GM18873 (cell line): ENCODE data around the gene GGT7.
"Not testable (repeated sequence)": the region's sequence is repeated elsewhere in the genome, so short reads cannot be mapped to it uniquely, and the experiment has no call there.

Experiments used
- ATAC-seq: cut with Tn5 transposase; IDR thresholded peaks from one replicate; pipeline ENCODE4 v1.9.1; 2021; ENCODE audit warnings: mild to moderate bottlenecking, moderate library complexity, moderate number of reproducible peaks; ENCODE audit not compliant: unreplicated experiment, low FRiP score

GGT7 gene, protein sequence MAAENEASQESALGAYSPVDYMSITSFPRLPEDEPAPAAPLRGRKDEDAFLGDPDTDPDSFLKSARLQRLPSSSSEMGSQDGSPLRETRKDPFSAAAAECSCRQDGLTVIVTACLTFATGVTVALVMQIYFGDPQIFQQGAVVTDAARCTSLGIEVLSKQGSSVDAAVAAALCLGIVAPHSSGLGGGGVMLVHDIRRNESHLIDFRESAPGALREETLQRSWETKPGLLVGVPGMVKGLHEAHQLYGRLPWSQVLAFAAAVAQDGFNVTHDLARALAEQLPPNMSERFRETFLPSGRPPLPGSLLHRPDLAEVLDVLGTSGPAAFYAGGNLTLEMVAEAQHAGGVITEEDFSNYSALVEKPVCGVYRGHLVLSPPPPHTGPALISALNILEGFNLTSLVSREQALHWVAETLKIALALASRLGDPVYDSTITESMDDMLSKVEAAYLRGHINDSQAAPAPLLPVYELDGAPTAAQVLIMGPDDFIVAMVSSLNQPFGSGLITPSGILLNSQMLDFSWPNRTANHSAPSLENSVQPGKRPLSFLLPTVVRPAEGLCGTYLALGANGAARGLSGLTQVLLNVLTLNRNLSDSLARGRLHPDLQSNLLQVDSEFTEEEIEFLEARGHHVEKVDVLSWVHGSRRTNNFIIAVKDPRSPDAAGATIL

DNA sequence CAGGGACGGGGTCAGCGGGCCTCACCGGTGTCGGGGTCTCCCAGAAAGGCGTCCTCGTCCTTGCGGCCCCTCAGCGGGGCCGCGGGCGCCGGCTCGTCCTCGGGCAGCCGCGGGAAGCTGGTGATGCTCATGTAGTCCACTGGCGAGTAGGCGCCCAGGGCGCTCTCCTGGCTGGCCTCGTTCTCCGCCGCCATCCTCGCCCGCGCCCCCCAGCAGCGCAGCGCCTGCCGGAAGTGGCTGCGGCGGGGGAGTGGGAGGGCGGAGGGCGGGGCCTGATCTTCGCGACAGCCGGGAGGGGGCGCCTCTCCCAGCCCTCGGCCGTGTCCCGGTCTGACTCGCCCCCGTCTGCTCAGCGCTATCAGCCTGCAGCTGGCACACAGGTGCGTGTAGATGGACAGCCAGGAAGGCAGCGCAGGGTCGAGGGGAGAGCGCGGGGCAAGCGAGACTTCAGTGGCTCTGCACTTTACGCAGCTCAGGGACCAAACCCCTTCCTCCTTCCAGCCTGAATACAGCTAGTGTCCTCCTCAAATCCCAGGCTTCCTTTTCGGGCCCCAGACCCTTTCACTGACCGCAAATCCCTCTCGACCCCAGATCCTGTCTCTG lies at the start of gene GGT7:
TSS of gene GGT7 (minus strand) at position 235 of the 603 bp plus-strand sequence. CDS start at position 194, 41 bp downstream.
- ATAC-seq, result no peak

DNA sequence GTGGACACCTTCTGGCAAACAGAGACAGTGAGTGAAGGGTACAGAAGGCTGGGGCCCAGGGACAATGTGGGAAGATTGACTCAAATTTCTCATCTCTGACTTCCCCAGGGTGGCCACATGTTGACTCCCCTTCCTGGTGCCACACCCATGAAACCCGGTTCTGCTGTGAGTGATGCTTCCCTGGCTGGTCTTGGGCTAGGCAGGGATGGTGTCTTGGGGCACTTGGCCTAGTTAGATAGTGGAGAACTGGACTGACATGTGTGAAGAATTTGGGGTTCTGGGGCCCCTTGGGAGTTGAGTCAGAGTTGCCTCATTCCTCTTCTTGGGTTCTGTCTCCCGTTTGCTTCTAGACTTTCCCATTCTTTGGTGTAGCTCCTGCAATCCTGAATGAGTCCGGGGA lies 48.8 kb upstream of the GGT7 start:
- no peak for ATAC-seq

DNA sequence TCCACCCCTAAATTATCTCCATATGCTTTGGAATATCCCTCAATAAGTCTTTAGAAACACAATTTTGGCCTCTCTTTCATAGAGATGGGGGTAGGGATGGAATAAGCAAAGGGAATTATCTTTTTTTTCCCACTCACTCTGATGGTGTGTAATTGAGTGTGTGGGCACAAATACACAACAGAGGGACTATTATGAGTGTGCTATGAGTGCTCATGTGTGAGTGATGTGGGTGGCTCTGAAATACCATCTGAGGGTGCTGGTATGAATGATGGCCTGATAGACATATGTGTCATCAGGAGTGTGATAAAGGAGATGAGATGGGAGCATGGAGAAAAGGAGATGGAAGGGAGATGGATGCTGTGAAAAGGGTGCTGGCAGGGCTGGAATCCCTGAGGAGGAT lies 47.4 kb upstream of the GGT7 start:
- ATAC-seq, result no peak

DNA sequence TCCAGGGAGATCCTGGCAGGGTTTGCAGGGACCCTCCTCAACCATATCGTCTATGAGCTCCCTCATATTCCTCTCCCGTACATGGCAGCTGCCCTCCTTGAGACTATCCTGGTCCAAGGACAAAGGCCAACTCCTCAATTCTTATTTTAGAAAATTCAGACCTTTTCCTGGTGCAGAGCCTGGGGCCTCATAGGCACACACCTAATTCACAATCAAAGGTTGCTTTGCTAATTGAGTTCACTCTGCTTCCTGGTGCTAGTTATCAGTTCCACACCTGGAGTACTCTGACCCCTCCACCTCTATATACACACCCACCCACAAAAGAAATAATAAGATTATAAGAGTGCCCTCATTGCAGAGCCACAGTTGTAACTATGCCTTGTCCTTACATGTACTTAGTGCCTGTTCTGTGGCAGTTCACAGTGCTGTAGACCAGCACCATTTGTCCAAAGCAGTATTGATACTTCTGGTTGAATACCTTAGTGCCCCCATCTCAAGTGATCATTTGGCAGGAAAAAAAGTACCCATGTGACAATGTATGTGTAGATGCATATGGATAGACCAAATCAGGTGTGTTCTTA lies 44.2 kb upstream of the GGT7 start:
- no peak for ATAC-seq

DNA sequence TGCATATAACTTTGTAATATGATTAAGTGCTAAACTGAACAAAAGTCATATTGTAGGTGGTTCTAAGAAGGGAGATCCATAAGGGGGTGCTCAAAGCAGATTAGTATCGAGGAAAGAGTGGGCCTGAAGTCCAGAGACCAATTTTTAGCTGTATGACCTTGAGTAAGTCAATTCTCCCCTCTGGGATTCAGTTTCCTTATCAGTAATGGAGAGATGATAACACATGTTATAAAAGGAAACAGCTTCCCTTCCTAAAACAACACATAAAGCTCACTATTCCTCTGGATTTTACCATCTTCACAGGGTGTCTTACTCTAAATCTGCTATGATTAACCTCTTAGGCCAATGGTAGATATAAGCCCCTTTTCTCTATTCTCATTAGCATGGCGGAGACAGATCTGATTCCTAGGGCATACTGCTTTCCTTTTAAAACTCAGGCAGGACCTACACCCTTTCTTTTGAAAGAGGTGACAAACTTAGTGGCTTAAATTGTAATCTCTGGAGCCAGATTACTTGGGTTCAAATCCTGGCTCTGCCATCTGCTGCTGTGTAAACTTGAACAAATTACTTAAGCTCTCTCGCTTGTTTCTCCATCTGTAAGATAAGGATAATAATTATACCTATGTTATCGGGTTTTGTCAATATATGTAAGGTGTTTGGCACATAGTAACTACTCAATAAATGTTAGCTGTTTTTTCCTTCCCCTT lies 43.2 kb upstream of the GGT7 start:
- no peak for ATAC-seq

DNA sequence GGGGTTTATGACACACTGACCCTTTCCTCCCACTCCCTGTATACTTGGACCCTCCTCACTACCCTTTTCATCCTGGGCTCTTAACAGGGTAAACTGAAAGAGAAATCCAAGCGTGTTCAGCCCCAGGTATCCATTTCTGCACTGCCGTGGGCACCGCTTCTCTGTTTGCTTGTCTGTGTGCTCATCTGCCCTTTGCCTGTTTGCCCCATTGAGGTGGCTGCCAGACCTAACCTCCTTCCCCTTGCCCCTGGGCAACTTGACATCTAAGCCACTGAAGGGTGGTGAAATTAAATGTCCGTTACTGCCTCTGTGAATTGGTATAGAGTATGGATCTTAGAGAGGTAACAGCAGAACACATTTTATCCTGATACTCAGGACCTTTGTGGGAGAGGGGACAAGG lies 42.5 kb upstream of the GGT7 start:
- no peak for ATAC-seq

DNA sequence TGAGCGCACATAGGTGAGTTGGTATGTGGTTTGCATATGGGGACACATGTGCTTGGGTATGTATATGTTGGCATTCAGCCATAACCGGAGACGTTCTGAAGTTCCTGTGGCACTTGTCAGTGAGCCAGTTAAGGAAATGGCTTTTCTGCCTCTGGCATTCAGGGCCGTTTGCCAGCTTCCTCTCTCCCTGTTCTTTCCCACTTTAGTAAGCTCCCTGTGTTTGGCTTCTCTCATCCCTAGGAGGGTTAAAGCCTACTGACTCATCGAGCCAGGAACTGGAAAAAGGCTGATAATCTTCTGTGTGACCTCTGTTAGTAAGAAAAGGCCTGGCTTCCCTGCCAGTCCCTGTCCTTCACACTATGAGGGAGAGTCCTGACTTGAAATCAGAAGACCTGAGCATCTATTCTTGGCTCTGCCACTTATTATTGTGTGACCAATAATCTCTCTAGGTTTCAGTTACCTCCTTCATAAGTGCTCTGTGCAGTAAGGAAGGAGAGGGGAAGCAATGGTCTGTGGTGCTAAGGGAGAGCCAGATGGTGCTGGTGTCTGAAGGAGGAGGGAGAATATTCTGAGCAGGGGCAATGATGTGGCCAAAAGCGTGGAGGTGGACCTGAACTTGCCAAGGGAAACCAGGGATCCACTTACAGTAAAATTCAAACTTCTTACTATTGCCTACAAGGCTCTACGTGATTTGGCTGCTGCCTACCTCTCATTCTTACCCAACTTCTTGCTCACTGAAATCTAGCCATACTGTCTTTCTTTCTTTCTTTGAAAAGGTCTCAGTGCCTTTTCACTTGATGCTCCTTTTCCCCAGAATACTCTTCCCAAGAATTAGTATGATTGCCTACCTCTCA lies 35.2 kb upstream of the GGT7 start:
- no peak for ATAC-seq

DNA sequence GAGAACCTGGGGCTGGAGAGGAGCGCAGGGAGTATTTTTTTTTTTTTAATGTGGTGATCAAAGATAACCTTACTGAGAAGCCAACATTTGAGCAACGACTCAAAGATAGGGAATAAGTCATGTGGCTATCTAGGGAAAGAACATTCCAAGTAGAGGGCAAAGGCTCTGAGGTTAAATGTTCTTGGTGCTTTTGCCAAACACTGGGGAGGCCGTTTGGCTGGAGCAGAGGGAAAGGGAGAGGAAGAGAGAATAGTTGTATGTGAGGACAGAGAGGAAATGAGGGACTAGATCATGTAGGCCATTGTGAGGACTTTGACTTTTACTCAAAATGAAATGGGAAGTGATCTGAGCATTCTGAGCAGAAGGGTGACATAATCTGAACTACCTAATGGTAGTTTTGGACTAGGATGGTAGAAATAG lies 31.6 kb upstream of the GGT7 start:
- no peak for ATAC-seq

DNA sequence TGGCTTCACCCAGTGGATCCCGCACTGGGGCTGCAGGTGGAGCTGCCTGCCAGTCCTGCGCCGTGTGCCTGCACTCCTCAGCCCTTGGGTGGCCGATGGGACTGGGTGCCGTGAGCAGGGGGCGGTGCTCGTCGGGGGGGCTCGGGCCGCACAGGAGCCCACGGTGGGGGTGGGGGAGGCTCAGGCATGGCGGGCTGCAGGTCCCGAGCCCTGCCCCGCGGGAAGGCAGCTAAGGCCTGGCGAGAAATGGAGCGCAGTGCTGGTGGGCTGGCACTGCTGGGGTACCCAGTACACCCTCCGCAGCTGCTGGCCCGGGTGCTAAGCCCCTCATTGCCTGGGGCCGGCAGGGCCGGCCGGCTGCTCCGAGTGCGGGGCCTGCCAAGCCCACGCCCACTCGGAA lies 26.1 kb upstream of the GGT7 start:
- not testable (repeated sequence) for ATAC-seq

DNA sequence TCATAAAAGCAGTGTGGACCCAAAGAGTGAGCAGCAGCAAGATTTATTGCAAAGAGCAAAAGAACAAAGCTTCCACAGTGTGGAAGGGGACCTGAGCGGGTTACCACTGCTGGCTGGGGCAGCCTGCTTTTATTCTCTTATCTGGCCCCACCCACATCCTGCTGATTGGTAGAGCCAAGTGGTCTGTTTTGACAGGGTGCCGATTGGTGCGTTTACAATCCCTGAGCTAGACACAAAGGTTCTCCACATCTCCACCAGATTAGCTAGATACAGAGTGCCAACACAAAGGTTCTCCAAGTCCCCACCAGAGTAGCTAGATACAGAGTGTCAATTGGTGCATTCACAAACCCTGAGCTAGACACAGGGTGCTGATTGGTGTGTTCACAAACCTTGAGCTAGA lies 25.5 kb upstream of the GGT7 start:
- not testable (repeated sequence) for ATAC-seq

DNA sequence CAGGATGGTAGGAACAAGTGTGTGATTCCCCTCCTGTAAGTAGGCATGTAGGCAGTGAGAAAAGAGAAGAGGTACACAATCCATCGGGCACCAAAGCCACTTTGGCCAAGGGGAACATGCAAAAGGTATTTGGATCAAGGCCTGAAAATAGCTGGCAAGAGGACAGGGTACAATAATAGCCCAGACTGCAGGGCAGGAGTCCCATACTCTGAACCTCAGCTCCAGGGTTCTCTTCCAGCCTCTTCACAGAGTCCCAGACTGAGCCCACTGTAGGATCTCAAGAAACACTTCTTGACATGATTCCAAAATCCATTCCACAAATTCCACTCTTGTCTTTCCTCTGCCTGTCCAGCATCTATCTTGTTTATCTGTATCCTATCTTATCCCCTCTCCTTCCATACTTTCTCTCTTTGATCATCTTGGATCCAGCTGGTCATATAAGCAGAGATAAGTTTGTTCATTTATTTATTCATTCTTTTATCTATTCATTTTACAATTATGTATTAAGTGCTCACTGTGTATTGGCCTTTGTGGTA lies 23.5 kb upstream of the GGT7 start:
- no peak for ATAC-seq

DNA sequence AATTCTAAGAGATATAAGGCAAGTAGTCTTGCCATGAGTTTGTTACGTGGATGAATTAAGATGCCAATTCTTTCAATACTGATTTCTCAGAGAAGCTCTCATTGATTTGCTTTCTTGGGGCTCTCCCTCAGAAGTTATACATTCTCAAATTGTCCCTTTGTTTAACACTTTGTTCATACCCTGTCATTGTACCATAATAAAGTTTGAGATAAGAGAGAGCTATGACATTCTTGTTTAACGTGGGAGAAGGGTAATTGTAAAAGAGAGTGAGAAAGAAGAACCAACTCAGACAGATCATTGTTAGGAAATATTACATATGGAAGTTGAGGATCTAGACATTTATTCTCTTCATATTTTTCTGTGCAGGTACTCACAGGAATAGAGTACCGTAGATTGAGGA lies 22.8 kb upstream of the GGT7 start:
- no peak for ATAC-seq

DNA sequence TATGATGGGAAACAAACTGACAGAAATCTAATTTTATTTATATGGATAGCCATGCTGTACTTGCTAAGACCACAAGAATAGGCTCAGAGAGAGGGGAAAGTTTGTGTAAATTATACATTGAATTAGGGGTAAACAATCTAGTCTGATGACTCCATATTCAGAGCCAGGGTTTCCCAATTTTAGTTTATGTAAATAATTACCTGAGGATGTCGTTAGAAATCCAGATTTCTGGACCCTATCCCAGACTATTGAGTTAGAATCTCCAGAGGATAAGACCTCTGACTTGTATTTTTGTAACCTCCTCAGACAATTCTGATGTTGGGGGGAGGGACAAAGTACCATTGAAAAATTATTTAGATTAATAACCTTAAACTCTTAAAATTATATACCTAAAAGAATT lies 22.1 kb upstream of the GGT7 start:
- ATAC-seq, result no peak

DNA sequence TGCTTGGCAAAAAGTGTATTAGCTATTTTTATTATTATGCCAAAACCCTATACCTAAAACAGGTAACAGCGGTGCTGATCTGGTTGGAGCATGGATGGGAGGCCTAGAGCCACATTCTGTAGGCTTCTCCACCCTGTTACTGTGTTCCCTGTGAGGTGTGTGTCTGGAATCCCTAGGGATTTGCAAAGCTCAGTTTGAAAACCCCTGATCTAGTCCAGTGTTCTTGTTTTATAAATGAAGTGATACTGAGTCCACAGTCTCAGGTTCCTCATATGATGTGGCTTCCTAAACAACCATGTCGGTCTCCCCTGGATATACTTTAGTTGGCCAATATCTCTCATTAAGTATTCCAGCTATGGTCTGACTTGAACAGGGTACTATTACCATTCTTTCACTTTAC lies 20.0 kb upstream of the GGT7 start:
- ATAC-seq, result no peak

DNA sequence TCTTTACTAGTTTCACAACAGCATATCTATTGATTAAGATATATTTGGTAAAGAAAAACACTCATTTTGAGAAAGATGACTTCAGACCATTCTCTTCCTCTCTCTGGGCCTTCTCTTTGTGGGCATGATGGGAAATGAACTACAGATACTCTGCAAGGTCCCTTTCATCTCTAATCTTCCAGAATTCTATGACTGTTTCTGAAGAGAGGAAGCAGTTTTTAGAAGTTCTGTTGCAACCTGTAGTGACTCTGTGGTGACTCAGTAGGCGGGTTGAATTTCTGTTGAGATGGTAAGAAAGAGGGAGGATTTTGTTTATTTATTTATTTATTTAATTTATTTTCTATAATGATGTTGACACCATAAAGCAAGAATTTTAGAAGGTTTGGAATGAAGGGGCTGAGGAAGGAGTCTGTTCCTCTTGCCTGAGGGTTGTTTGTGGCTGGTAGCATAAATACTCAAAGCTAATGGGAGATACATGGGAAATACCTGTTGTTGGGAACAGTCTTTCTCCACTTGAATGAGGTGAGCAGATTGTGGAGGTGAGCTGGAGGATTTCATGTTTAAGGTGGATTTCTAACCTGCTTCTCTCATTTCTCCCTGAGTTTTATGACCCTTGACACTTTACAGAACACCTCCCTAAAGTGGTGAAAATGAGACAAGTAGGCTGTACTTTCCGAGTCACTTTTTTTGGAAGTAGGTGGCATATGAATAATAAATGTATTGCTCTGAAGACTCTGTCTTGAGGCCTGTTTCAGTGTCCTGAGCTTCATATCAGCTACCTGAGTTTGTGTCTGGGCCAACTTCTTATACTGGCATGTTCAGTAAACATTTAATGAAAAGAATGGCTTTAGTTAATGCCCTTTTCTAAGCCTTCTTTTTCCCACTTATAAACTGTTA lies 18.8 kb upstream of the GGT7 start:
- ATAC-seq, result no peak

DNA sequence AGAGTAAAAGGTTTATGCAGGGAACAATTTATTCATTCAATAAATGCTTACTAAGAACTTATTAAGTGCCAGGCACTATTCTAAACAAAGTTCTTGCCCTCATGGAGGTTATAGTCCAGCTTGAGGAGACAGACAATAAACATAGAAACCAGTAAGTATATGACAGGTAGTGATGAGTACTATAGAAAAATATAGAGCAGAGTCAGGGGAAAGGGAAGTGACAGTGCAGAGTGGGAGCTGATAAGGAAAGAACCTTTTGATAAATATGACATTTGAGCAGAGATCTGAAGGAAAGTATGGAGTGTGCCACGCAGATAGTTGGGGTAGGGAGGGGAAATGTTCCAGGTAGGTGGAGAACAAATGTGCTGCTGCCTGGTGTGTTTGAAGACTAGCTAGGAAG lies 15.8 kb upstream of the GGT7 start:
- no peak for ATAC-seq

DNA sequence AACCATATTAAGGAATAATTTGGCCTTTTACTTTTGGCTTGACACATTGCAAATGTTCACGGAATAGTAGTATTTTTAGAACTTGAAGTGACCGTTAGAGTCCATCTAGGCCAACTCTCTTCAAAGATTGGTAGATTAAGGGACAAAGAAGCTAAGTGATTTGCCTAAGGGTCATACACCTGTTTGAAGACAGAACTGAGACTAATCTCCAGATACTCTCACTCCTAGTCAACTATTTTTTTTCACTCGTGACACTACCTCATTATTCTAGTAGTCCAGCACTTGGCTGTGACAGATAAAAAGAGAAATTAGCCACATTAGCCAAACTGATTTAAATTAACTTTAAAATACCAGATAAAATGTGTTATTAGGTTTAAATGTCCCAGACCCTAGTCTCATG lies 14.4 kb upstream of the GGT7 start:
- no peak for ATAC-seq

DNA sequence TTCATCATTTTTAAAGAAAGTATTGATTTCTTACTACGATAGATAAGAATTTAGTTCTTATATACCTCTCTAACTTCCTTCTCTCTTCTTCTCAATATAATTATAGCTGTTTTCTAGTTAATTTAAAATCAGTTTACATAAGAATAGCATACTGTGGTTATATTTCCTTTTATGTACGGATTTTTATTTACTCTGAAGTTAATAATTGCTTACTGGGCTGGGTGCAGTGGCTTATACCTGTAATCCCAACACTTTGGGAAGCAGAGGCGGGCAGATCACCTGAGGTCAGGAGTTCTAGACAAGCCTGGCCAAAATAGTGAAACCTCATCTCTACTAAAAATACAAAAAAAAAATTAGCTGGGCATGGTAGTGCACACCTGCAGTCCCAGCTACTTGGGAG lies 13.5 kb upstream of the GGT7 start:
- ATAC-seq, result no peak

DNA sequence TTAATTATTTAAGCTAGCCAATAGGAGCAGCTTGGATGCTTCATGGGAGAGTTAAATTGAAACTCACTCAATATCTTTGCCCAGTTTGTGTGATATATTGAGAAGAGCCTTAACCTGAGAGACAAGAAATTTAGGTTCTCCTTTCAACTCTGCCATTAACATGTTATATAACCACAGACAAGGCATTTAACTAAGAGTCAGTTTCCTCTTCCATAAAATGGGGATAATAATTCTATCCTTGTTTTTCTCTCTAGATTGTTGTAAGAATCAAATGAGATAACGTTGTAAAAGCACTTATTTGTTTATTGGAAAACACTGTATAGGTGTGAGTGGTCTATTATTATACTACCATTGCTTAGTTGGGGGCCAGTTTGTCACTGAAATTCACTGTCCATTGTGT lies 11.6 kb upstream of the GGT7 start:
- no peak for ATAC-seq
